Transverse colon (tissue), 4 donors: ENCODE data around the gene TMEM200B.
A peak's percentile ranks its signal among the peaks of the same experiment; 100 is the strongest.

Experiments used
- POLR2AphosphoS5 ChIP-seq, 3 donors: sonication (generic); formaldehyde crosslinking; IDR thresholded peaks; one replicate each; pipeline ENCODE4 v1.6.1; 2016; ENCODE audit warnings: antibody characterized with exemption in 3 of 3
- TF ChIP-seq, protein P1 (sequence below), 5 experiments: fragments of 200-600 bp in 3 of 5; fragments of 450-650 bp in 2 of 5; sonication (generic) in 3 of 5; IDR thresholded peaks; 1 replicate in 2 of 5; 2 replicates in 3 of 5; pipeline ENCODE4 v1.5.1; 2016 to 2017; ENCODE audit warnings: antibody characterized with exemption in 5 of 5, inconsistent platforms in 3 of 5, mild to moderate bottlenecking in 2 of 5, moderate library complexity in 1 of 5

DNA sequence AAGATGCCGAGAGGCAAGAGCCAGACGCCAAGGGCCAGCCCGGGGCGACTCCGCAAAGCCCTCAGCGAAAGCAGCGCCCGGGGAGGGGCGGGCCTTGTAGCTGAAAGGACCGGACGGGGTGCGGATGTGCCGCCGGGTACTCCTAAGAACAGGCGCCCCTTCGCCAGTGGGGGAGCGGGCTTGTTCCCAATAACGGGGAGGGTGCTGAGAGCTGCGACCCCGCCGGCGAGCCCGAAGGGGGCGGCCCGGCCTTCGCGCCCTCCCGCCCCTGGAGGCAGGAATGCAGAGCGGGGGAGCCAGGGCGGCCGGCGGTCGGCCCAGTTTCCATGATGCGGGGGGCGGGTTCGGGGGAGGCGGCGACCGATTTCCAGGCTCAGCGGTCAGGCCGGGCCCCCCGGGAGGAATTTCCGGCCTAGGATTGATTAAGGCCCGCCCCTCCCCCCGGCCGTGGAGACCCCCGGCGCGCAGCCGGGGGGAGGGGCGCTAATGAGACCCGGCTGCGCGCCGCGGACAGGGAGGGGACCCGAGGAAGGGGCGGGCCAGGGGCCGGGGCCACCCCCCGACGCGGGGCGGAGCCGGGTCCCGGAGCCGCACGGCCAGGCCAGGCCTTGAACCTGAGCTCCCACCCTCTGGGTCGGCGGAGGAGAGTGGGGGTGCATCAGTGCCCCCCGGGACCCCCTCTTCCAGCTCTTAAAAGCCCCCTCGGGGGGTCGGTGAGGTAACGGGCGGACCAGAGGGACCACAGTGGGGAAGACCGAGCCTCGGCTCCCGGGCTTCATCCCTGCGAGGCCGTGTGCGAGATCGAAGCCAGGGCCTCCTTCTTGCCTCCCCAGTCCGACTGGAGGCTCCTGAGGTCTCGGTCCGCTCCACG, 898 bp upstream of the TMEM200B start:
- TF ChIP-seq POLR2AphosphoS5 (IDR thresholded peaks at IDR 0.05), result peak; percentile 84 to 92 (median 88)
- TF ChIP-seq, protein P1, sequence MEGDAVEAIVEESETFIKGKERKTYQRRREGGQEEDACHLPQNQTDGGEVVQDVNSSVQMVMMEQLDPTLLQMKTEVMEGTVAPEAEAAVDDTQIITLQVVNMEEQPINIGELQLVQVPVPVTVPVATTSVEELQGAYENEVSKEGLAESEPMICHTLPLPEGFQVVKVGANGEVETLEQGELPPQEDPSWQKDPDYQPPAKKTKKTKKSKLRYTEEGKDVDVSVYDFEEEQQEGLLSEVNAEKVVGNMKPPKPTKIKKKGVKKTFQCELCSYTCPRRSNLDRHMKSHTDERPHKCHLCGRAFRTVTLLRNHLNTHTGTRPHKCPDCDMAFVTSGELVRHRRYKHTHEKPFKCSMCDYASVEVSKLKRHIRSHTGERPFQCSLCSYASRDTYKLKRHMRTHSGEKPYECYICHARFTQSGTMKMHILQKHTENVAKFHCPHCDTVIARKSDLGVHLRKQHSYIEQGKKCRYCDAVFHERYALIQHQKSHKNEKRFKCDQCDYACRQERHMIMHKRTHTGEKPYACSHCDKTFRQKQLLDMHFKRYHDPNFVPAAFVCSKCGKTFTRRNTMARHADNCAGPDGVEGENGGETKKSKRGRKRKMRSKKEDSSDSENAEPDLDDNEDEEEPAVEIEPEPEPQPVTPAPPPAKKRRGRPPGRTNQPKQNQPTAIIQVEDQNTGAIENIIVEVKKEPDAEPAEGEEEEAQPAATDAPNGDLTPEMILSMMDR (IDR thresholded peaks at IDR 0.05), result peak; percentile 65 to 91 (median 85)
